ENCODE measurements around the gene KLHDC7B. TPM values are rescaled to one million over a fixed set of nuclear protein-coding genes. Genes with fewer than 3 reads are reported as not detected.
A peak's percentile ranks its signal among the peaks of the same experiment; 100 is the strongest.

The KLHDC7B gene
- total RNA-seq, 4 donors from 2014 or later = 0.90 TPM; not detected in 3

DNA sequence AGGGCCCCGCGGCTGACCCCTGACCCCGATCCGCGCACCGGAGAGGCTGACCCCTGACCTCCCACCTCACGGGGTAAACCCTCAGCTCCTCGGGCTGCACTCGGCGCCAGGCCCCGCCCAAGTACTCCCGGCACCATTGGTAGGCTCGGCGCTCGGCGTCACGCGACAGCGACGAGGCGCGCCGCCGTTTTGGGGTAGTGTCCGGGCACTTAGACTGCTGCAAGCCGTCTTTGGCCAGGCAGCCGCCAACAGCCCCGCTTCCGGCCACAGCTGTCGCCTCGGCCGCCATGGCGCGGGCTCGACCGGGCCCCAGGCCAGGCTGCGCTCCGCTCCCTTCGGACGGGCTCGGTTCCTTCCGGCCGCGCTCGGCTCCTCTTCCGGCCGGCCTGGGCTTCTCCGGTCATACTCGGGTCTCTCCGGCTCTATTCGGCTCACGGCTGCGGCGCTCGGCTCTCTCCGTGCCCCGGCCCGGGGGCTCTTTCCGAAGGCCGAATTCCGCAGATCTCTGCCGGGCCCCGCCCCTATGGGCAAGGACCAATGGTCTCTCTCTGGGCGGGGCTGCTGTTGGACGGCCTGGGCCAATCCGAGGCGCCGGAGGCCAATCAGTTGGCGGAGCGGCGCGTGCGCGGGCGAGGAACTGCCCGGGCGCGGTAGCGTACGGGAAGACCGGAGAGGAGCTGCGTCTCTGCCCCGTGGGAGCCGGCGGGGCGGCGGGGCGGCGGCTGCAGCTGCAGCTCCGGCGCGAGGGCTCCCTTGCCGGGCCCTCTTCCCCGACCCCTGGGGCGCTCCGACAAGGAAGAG, 37.0 kb downstream of the KLHDC7B start, which contains the start of gene CHKB:
CHKB (minus strand) TSS at position 357 of the 801 bp plus-strand sequence; CDS start at position 289, 68 bp downstream.
- Histone ChIP-seq H3K9me3 (no peaks in the 10 kb centered on the region), H3K27me3 (peaks cover 0 to 5% of the 10 kb centered on the region in 2 donors), H3K27ac (peak within 1 kb of the TSS; percentile 92 to 99 (median 96)), H3K4me1 (peaks cover 0 to 39% (median 17%) of the 10 kb centered on the region in 4 donors), H3K4me3 (peak within 1 kb of the TSS; percentile 74 to 91 (median 88)), H3K36me3 (peaks cover 0 to 29% (median 0%) of the 10 kb centered on the region in 3 donors)
- WGBS, 2 donors = 0 to 1% methylated on average over 52 to 64 of the region's 96 CpGs
- TF ChIP-seq POLR2A (IDR thresholded peaks at IDR 0.05) (peak; percentile 94 to 97), EP300 (IDR thresholded peaks at IDR 0.05) (peak; percentile 88)
- TF ChIP-seq, protein P1, sequence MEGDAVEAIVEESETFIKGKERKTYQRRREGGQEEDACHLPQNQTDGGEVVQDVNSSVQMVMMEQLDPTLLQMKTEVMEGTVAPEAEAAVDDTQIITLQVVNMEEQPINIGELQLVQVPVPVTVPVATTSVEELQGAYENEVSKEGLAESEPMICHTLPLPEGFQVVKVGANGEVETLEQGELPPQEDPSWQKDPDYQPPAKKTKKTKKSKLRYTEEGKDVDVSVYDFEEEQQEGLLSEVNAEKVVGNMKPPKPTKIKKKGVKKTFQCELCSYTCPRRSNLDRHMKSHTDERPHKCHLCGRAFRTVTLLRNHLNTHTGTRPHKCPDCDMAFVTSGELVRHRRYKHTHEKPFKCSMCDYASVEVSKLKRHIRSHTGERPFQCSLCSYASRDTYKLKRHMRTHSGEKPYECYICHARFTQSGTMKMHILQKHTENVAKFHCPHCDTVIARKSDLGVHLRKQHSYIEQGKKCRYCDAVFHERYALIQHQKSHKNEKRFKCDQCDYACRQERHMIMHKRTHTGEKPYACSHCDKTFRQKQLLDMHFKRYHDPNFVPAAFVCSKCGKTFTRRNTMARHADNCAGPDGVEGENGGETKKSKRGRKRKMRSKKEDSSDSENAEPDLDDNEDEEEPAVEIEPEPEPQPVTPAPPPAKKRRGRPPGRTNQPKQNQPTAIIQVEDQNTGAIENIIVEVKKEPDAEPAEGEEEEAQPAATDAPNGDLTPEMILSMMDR (IDR thresholded peaks at IDR 0.05) = peak in 2 of 5 experiments; percentile 9 to 41
- DNase-seq (ENCODE audit: low spot score in 2 of 2) = peak; percentile 95

DNA sequence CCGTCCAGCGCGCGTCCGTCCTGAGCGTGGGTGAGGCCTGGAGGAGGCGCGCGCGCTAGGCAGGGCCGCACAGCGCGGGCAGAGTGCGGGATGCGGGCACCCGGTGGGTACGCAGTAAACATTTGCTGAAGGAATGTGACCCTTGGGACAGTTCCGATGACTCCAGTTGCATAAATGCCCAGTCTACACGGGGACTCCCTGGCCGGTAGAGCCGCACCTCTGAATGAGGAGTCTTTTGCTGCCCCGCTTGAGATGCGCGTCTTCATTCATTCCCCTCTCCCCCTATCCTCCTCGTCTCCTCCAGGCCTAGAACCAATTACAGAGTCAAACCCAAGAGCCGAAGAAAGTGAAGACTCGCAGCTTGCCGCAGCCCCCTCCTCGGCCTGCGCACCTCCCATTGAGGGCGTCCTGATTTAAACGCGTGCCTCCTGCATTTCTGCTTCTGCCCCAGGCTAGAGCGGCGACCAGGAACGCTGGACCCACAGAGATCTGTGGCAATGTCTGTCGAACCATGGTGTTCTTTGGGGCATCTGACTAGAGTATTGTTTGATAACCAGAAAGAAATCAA, 37.7 kb downstream of the KLHDC7B start:
- H3K4me1 ChIP-seq = peaks cover 0 to 32% (median 13%) of the 10 kb centered on the region in 4 donors
- no peak for TF ChIP-seq POLR2A (IDR thresholded peaks at IDR 0.05)
- TF ChIP-seq, protein P1 (IDR thresholded peaks at IDR 0.05) = peak in 1 of 5 experiments; percentile 2
- no peak for TF ChIP-seq EP300 (IDR thresholded peaks at IDR 0.05)
- no peaks in the 10 kb centered on the region for H3K9me3 ChIP-seq
- WGBS, 2 donors = 6 to 10% methylated on average over 30 of the region's 37 CpGs
- H3K27ac ChIP-seq = peak overlapping the region; percentile 33 to 99 (median 76)
- peak overlapping the region; percentile 74 to 91 (median 88) for H3K4me3 ChIP-seq
- DNase-seq (ENCODE audit: low spot score in 2 of 2) = no peak
- H3K27me3 ChIP-seq = peaks cover 0 to 1% of the 10 kb centered on the region in 2 donors
- H3K36me3 ChIP-seq = peaks cover 0 to 29% (median 0%) of the 10 kb centered on the region in 3 donors

DNA sequence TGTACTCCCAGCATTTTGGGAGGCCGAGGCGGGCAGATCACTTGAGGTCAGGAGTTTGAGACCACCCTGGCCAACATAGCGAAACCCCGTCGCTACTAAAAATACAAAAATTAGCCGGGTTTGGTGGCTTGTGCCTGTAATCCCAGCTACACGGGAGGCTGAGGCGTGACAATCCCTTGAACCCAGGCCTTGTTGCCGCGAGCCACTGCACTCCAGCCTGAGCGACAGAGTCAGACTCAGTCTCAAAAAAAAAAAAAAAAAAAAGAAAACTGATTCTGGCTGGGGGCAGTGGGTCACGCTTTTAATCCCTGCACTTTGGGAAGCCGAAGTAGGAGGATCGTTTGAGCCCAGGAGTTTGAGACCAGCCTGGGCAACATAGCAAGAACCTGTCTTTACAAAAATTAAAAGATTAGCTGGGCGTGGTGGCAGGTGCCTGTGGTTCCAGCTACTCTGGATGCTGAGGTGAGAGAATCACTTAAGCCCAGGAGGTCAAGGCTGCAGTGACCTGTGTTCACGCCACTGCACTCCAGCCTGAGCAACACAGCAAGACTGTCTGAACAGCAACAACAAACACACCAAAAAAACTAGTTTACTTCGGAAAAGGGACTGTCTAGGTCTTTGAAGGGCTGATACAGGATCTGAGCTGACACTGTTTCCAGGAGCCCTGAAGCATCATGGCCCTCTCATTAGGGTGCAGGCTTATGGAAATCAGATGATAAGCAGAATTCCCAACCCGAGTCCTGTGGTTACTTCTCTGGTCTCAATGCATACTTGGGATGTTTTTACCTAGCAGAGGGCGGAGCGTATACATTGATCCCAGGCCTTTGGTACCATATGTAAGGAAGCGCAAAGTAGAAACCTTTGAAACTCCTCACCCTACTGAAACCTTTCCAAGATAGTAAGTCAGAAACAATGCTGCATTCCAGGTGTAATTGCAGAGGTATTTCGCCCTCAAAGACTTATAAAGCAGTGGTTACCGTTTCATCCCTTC, 38.7 kb downstream of the KLHDC7B start:
- peaks cover 0 to 22% (median 9%) of the 10 kb centered on the region in 4 donors for H3K4me1 ChIP-seq
- H3K27ac ChIP-seq = no peak overlapping the region
- H3K36me3 ChIP-seq = peaks cover 0 to 23% (median 0%) of the 10 kb centered on the region in 3 donors
- no peak overlapping the region for H3K4me3 ChIP-seq
- no peaks in the 10 kb centered on the region for H3K27me3 ChIP-seq
- WGBS, 2 donors = 92 to 94% methylated on average over 23 of the region's 23 CpGs
- no peak for DNase-seq (ENCODE audit: low spot score in 2 of 2)
- TF ChIP-seq, protein P1 (IDR thresholded peaks at IDR 0.05) = no peak
- TF ChIP-seq POLR2A (IDR thresholded peaks at IDR 0.05) (no peak), EP300 (IDR thresholded peaks at IDR 0.05) (no peak)
- H3K9me3 ChIP-seq = no peaks in the 10 kb centered on the region

DNA sequence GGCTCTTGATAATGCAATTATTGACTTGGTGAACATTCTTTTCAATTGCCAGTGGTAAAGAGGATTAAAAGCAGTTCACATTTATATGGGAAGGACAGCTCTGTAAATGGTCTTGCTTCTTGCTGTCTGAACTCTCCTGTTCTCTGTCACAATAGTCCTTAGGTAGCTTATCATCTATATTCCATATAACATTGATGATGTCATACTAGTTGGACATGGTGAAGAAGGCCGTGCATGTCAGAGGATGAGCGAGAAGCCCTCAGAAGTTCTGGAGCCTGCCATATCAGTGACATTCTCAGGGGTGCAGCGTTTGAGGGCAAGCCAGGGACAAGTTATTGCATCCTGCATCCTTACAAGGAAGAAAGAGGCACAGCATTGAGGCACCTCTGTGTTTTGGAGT, 39.5 kb downstream of the KLHDC7B start:
- Histone ChIP-seq H3K27ac (no peak overlapping the region), H3K36me3 (peaks cover 0 to 15% (median 0%) of the 10 kb centered on the region in 3 donors), H3K27me3 (no peaks in the 10 kb centered on the region), H3K4me3 (no peak overlapping the region), H3K4me1 (peaks cover 0 to 22% (median 9%) of the 10 kb centered on the region in 4 donors), H3K9me3 (no peaks in the 10 kb centered on the region)
- TF ChIP-seq, protein P1 (IDR thresholded peaks at IDR 0.05) = no peak
- TF ChIP-seq EP300 (IDR thresholded peaks at IDR 0.05) (no peak), POLR2A (IDR thresholded peaks at IDR 0.05) (no peak)
- WGBS, 2 donors = 81 to 89% methylated on average over 3 of the region's 3 CpGs
- DNase-seq (ENCODE audit: low spot score in 2 of 2) = no peak

Data from tibial nerve (tissue), 4 donors.